C4-2B (cell line): Measurements from ENCODE around the gene COMMD1.

Experiments used
- CTCF ChIP-seq: fragments of 450-650 bp; conservative IDR thresholded peaks from 2 replicates; pipeline ENCODE4 v1.5.1; 2017; ENCODE audit warnings: mild to moderate bottlenecking
- ZFX ChIP-seq: fragments of 450-650 bp; IDR thresholded peaks from 2 replicates; pipeline ENCODE4 v1.6.1; 2017

- TF ChIP-seq CTCF (no peak), ZFX (no peak)
Observed at GRCh38 chr2:61937098-61937497, 31.6 kb downstream of the COMMD1 start.
